Astrocyte of the cerebellum (primary cell): ENCODE results near the gene NAPG.
A peak's percentile ranks its signal among the peaks of the same experiment; 100 is the strongest.
"Not testable (repeated sequence)": the region's sequence is repeated elsewhere in the genome, so short reads cannot be mapped to it uniquely, and the experiment has no call there.

Experiments used
- DNase-seq: peaks from one replicate; pipeline ENCODE4 v3.0.0-alpha.2; 2011; ENCODE audit warnings: low read depth
- H3K4me3 ChIP-seq: 2 replicates; pipeline ENCODE4 v1.5.1; 2011; ENCODE audit warnings: mild to moderate bottlenecking, low read depth, low read length, moderate library complexity
- in situ Hi-C: cut with HindIII; loops from 2 replicates; pipeline ENCODE4 v1.10.0; 2017; ENCODE audit warnings: low sequenced_read_pairs
- TF ChIP-seq, protein P1 (sequence below): IDR thresholded peaks from 2 replicates; pipeline ENCODE4 v1.5.1; 2012; ENCODE audit warnings: low read length, low read depth, moderate library complexity, mild to moderate bottlenecking; ENCODE audit errors: missing control alignments

The NAPG gene

DNA sequence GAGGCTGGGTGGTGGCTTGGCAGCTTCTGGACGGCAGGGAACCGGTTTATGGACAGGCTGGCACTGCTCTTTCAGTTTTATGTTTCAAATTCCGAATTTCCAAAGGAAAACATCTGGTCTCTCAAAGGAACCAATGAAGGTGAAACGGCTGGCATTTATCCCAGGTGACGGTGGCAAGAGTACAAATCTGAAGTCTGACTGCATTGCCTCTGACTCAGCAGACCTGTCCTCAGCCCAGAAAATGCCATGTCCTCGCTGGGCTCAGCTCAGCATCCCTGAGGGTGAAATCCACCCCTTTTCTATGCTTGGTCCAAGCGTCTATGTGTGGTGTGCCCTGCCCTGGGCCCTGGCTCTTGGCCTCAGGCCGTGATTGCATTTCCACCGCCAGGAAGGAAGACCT, 38.1 kb downstream of the NAPG start:
- H3K4me3 ChIP-seq = no peak overlapping the region
- in situ Hi-C loops = no loop called here
- peak; percentile 55 for DNase-seq
- TF ChIP-seq, protein P1, sequence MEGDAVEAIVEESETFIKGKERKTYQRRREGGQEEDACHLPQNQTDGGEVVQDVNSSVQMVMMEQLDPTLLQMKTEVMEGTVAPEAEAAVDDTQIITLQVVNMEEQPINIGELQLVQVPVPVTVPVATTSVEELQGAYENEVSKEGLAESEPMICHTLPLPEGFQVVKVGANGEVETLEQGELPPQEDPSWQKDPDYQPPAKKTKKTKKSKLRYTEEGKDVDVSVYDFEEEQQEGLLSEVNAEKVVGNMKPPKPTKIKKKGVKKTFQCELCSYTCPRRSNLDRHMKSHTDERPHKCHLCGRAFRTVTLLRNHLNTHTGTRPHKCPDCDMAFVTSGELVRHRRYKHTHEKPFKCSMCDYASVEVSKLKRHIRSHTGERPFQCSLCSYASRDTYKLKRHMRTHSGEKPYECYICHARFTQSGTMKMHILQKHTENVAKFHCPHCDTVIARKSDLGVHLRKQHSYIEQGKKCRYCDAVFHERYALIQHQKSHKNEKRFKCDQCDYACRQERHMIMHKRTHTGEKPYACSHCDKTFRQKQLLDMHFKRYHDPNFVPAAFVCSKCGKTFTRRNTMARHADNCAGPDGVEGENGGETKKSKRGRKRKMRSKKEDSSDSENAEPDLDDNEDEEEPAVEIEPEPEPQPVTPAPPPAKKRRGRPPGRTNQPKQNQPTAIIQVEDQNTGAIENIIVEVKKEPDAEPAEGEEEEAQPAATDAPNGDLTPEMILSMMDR = no peak

DNA sequence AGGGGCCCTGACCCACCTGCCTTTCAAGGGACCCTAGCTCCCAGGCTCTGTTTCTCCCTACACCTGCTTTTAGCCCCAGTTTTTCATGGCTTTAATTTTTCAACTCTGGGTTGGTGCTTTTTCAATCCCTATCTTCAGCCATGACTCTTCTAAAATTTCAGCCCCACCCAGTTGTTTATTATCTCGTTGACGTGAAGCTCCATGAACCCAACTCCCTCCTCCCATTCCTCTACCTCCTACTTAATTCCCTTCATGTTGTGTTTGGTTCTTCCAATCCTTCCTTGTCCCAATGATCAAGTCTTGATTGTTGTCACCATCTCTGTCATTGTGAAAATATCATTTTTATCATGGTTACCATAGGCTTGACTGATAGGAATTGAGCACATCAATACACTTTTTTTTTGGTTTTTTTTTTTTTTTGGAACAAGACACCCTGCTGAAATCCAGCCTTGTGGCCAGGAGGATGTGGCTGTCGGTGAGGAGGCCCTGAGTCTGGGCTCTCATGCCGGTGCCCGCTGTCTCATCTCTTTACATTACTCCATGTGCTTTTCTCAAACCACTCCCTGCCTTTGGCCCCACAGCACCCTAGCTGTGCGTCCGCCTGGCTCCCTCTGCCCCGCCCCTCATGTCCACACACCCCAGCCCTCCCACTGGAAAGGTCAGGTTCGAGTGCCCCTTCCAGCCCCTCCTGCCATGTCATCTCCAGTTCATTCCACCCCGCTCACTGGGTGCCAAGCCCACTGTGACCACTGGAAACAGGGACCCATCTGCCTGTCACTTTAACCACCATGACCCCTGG, 39.3 kb downstream of the NAPG start:
- in situ Hi-C loops = no loop called here
- TF ChIP-seq, protein P1 = no peak

DNA sequence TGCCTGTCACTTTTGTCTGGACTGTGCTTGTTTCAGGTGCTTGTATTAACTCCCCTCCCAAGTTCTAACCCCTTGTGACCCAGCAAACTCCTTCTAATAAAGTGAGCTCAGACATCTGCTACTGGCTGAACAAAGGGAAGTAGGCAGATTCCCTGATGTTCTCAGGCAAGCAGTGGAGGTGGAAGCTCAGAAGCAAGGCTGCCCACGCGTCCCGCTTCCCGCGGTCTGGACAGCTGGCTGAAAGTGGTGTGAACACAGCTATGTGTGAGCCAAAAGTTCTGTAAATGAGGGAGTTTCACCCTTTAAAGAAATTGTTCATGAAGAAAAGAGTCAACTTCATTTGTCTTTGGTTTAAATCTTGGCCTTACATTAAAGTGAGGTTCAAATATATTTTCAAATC, 40.0 kb downstream of the NAPG start:
- in situ Hi-C loops = no loop called here
- no peak for DNase-seq

More for the DNA sequence above, 39.3 kb downstream of the NAPG start:
- no peak overlapping the region for H3K4me3 ChIP-seq
- DNase-seq = no peak

DNA sequence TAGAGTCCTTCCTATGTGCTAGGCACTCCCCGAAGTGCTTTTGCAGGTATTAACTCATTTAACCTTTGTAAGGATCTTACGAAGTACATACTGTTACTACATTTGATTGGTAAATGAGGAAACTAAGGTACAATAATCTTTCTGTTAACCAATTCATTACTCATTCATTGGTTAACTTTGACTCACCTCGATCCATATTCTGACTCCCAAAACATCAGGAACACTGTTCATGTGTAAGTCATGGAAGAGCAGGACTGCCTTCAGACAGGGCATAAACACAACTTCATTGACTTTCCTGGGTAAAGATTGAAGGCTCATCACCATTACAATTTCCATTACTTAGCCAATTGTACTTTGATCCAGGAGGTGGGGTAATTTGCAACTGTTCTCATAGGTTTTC, 40.6 kb downstream of the NAPG start:
- TF ChIP-seq, protein P1 = no peak
- in situ Hi-C loops = no loop called here
- H3K4me3 ChIP-seq = no peak overlapping the region
- DNase-seq = no peak

More for the DNA sequence above, 40.0 kb downstream of the NAPG start:
- TF ChIP-seq, protein P1 = no peak
- H3K4me3 ChIP-seq = no peak overlapping the region

DNA sequence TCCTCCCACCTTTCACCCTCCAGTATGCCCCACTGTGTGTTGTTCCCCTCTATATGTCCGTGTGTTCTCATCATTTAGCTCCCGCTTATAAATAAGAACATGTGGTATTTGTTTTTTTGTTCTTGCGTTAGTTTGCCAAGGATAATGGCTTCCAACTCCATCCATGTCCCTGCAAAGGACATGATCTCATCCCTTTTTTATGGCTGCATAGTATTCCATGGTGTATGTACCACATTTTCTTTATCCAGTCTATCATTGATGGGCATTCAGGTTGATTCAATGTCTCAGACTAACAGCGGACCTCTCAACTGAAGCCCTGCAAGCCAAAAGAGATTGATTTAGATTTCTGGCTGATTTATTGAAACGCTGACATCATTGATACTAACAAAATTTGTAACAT, 44.1 kb downstream of the NAPG start:
- H3K4me3 ChIP-seq, in situ Hi-C loops, DNase-seq: not testable (repeated sequence)

DNA sequence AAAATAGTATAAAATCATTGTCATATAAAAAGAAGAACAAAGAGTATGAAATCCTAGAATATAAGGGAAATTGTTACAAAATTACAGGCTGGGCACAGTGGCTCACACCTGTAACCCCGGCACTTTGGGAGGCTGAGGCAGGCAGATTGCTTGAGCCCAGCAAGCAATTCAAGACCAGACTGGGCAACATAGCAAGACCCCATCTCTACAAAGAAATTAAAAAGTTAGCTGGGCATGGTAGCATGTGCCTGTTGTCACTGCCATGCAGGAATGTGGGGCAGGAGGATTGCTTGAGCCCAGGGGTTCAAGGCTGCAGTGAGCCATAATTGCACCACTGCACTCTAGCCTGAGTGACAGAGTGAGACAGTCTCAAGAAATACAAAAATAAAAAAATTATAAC, 44.8 kb downstream of the NAPG start:
- in situ Hi-C loops = no loop called here
- TF ChIP-seq, protein P1 = no peak

DNA sequence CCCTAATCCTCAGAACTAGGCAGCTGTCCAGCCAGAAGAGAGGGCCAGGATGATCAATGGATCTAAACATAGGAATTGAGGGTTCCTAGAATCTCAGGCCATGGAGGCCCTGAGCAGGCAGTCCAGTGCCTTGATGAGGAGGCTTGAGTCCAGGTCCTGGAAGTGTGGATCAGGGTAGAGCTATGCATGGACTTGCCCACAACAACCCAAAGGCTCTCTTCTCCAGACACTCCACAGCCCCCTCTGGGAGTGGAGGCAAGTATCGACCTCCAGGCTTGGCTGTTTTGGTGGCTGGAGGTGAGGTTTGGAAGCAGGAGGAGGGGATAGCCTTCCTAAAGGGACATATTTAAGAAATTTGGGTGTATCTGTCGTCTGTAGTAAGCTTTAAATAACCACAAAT, 45.7 kb downstream of the NAPG start:
- no peak overlapping the region for H3K4me3 ChIP-seq
- TF ChIP-seq, protein P1 = no peak
- in situ Hi-C loops = no loop called here
- DNase-seq = no peak

More for the DNA sequence above, 44.8 kb downstream of the NAPG start:
- no peak for DNase-seq
- no peak overlapping the region for H3K4me3 ChIP-seq

DNA sequence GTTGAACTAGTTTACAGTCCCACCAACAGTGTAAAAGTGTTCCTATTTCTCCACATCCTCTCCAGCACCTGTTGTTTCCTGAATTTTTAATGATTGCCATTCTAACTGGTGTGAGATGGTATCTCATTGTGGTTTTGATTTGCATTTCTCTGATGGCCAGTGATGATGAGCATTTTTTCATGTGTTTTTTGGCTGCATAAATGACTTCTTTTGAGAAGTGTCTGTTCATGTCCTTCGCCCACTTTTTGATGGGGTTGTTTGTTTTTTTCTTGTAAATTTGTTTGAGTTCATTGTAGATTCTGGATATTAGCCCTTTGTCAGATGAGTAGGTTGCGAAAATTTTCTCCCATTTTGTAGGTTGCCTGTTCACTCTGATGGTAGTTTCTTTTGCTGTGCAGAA, 47.4 kb downstream of the NAPG start:
- DNase-seq, H3K4me3 ChIP-seq, in situ Hi-C loops: not testable (repeated sequence)

DNA sequence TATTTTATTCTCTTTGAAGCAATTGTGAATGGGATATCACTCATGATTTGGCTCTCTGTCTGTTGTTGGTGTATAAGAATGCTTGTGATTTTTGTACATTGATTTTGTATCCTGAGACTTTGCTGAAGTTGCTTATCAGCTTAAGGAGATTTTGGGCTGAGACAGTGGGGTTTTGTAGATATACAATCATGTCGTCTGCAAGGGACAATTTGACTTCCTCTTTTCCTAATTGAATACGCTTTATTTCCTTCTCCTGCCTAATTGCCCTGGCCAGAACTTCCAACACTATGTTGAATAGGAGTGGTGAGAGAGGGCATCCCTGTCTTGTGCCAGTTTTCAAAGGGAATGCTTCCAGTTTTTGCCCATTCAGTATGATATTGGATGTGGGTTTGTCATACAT, 48.6 kb downstream of the NAPG start:
- H3K4me3 ChIP-seq, DNase-seq, in situ Hi-C loops: not testable (repeated sequence)

DNA sequence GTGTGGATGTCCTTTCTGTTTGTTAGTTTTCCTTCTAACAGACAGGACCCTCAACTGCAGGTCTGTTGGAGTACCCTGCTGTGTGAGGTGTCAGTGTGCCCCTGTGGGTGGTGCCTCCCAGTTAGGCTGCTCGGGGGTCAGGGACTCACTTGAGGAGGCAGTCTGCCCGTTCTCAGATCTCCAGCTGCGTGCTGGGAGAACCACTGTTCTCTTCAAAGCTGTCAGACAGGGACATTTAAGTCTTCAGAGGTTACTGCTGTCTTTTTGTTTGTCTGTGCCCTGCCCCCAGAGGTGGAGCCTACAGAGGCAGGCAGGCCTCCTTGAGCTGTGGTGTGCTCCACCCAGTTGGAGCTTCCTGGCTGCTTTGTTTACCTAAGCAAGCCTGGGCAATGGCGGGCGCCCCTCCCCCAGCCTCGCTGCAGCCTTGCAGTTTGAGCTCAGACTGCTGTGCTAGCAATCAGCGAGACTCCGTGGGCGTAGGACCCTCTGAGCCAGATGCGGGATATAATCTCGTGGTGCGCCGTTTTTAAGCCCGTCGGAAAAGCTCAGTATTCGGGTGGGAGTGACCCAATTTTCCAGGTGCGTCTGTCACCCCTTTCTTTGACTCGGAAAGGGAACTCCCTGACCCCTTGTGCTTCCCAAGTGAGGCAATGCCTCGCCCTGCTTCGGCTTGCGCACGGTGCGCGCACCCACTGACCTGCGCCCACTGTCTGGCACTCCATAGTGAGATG, 52.2 kb downstream of the NAPG start:
- H3K4me3 ChIP-seq, DNase-seq, in situ Hi-C loops: not testable (repeated sequence)
